HCT116 (cell line): Measurements from ENCODE around the gene CLASP2.

Source experiments
- CTCF ChIP-seq, 3 experiments: fragments of 200-600 bp in 1 of 3; sonication (generic) in 1 of 3; IDR thresholded peaks in 2 of 3; conservative IDR thresholded peaks in 1 of 3; 2 replicates each; pipeline ENCODE4 v1.5.1; 2012 to 2017; ENCODE audit warnings: low read depth in 2 of 3, low read length in 2 of 3, antibody characterized with exemption in 1 of 3, borderline replicate concordance in 1 of 3, control low read depth in 1 of 3, mild to moderate bottlenecking in 1 of 3, mixed read lengths in 1 of 3, mixed run types in 1 of 3, moderate library complexity in 1 of 3; ENCODE audit not compliant: insufficient read depth in 1 of 3
- ELF1 ChIP-seq: IDR thresholded peaks from 2 replicates; pipeline ENCODE4 v1.6.1; 2012; ENCODE audit warnings: low read depth, borderline replicate concordance
- EZH2 ChIP-seq: fragments of 200-600 bp; sonication (generic); IDR thresholded peaks from 2 replicates; pipeline ENCODE4 v1.6.1; 2017; ENCODE audit warnings: antibody characterized with exemption, mixed run types
- POLR2A ChIP-seq: IDR thresholded peaks from 2 replicates; pipeline ENCODE4 v1.7.0; 2011; ENCODE audit warnings: borderline replicate concordance; ENCODE audit not compliant: insufficient read depth, insufficient read length; ENCODE audit errors: extremely low read depth
- RAD21 ChIP-seq: IDR thresholded peaks from 2 replicates; pipeline ENCODE4 v1.6.1; 2012; ENCODE audit warnings: low read depth, mild to moderate bottlenecking
- SP1 ChIP-seq: IDR thresholded peaks from 2 replicates; pipeline ENCODE4 v1.6.1; 2012; ENCODE audit warnings: low read depth

- no peak for TF ChIP-seq RAD21
- no peak for TF ChIP-seq EZH2
- TF ChIP-seq POLR2A, result no peak
- TF ChIP-seq CTCF (IDR thresholded peaks at IDR 0.05 in 2 of 3, conservative IDR thresholded peaks at IDR 0.05 in 1 of 3; ENCODE audit: borderline replicate concordance in 1 of 3, insufficient read depth in 1 of 3, low read depth in 2 of 3, low read length in 2 of 3), result no peak
- no peak for TF ChIP-seq SP1
- no peak for TF ChIP-seq ELF1
Observed at GRCh38 chr3:33541918-33542317, 176.1 kb downstream of the CLASP2 start.
